HG03342 (cell line): ENCODE results near the gene DRD3.

ENCODE experiments used
- ATAC-seq: cut with Tn5 transposase; IDR thresholded peaks from one replicate; pipeline ENCODE4 v1.9.1; 2021; ENCODE audit warnings: mild to moderate bottlenecking, moderate library complexity; ENCODE audit not compliant: unreplicated experiment

The DRD3 gene

GRCh38 chr3:114126461-114126860, 52.4 kb downstream of the DRD3 start:
- ATAC-seq: no peak

DNA sequence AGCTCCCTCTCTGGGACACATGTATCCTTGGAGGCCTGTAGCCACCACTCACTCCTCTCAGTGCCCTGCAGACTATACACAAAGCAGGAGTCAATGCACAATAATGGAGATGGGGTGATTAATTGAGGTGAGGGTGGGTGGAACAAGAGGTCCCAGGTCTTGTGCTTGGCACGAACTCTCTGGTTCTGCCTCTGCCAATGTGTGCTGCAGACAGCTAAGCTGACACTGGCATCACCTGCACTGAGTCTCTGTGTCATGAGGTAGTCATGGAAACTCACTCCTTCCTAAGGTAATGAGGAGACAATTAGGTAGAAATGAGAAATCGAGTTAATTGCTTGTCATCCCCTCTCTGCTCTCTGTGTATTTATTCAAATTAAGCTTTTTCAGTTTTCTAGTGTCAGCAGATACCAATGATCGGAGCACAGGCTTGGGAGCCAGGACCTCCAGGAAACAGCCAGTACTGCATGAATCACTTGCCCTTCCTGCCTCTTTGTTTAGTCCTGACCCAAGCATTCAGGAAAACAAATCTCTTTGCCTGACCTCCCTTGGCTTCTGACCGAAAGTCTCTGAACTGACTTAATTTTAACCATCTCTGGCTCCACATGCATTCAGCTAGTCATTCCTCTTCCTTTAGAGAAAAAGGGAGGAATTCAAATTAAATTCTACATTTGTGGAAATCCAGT, 56.7 kb downstream of the DRD3 start:
- no peak for ATAC-seq

DNA sequence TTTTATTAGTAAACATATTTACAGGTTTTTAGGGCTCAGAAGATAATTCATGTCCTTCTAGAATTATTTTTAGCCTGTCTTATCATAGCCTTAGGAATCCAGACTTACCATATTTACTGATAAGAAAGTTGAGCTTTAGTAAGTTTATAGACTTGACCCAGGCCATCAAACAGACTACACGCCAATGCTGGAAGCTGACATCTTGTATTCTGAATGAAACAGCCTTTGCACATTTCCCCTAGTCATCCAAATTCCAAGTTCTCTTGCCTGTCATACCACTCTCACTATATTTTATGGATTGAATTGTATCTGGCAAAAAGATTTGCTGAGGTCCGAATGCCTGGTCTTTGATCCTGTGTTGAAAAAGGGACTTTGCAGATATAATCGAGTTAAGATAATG, 58.6 kb downstream of the DRD3 start:
- no peak for ATAC-seq

- ATAC-seq: no peak
Observed at GRCh38 chr3:114119776-114120175, 59.1 kb downstream of the DRD3 start.

DNA sequence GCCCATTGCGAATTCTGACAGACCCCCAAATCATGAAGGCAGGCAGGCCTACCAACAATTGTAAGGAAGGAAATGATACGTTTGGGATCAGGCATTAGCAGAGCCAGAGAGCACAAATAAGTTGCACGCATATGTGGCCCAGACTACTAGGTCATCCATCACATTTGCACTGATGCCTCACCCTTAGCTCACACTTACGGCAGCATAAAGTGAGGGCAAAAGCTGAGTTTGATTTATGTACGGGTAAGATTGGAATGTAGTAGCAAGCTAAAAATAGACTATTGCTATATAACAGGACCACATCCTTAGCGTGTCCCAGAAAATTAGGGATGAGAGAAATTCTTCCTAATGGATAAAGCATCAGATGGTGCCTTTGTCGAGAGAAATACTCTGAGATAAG, 63.7 kb downstream of the DRD3 start:
- no peak for ATAC-seq

GRCh38 chr3:114114719-114115118, 64.1 kb downstream of the DRD3 start:
- no peak for ATAC-seq

DNA sequence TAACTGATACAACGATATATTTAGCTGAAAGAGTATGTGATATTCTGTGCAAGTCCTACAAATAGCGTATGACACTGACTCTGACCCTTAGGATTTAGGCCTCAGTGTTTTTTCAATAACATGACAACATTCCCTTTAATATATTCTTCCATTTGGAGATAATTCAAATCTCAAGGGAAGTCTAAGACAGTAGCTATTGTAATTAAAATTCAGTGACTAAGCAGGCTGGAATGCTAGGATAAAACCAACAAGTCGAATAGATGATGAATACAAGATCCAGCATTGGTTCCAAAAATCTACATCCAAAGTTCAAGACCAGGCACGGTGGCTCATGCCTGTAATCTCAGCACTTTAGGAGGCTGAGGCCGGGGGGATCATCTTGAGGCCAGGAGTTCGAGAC, 66.2 kb downstream of the DRD3 start:
- no peak for ATAC-seq

GRCh38 chr3:114111060-114111770, 67.6 kb downstream of the DRD3 start:
- ATAC-seq: no peak

DNA sequence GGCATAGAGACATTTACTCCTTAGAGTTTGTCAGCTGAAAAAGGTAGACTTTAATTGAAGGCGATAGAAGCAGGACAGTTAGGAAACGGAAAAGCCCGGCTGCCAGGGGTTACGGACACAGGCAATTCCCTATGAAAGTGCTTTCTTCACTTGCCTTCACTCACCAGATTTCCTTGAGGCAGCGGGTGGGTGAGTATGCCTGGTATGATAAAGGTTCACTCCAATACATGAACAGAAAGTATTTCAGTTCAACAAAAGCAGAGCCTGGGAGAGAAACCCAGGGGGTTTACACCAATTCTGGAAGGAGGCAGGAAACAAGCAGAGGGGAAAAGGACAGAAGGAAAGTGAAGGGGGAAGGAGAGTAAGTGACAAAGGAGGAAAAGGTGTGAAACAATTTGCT, 68.4 kb downstream of the DRD3 start:
- no peak for ATAC-seq

- no peak for ATAC-seq
Observed at GRCh38 chr3:114108137-114108536, 70.7 kb downstream of the DRD3 start.

DNA sequence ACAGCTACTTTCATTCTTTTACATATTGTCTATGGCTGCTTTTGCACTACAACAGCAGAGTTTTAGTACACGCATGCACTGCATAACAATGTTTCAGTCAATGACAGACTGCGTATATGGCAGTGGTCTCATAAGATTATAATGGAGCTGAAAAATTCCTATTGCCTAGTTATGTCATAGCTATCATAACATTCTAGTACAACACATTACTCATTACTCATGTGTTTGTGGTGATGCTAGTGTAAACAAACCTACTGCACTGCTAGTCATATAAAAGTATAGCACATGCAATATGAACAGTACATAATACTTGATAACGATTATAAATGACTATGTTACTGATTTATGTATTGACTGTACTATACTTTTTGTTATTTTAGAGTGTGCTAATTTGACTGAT, 74.4 kb downstream of the DRD3 start:
- no peak for ATAC-seq

DNA sequence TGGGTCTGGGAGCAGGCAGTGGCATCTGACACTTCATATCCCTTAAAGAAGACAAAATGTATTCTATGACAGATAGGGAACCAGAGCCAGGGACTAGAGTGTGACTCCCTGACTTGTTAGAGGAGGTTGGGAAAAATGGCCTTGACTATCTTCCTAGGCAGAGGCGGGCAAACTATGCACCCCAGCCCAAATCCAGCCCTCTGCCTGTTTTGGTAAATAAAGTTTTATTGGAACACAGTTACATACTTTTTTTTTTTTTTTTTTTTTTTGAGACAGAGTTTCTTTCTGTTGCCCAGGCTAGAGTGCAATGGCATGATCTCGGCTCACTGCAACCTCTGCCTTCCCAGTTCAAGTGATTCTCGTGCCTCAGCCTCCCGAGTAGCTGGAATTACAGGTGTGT, 75.0 kb downstream of the DRD3 start:
- no peak for ATAC-seq

DNA sequence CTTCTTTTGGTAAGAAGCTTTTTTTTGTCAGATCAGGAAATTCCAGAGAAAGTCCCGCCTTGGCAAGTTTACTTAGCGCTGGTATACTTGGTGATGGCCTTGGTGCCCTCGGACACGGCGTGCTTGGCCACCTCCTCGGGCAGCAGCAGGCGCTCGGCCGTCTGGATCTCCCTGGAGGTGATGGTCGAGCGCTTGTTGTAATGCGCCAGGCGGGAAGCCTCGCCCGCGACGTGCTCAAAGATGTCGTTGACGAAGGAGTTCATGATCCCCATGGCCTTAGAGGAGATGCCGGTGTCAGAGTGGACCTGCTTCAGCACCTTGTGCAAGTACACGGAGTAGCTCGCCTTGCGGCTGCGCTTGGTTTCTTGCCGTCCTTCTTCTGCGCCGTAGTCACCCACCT, 75.7 kb downstream of the DRD3 start:
- ATAC-seq: no peak

DNA sequence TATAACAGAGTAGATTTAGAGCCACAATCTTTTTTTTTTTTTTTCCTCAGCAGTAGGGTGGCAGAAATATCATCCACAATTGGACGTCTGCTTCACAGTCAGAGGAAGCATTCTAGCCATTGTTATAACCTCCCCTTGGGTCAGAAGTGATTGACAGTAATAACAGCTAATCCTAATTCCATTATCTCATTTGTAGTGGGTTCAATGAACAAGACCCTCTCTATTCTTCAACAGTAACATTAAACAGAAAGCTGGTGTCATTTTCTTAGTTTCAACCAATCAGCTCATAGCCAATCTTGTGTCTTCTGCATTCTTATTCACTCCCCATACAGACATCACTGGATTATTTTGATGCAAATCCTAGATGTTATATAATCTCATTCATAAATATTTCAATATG, 77.8 kb downstream of the DRD3 start:
- ATAC-seq: no peak

DNA sequence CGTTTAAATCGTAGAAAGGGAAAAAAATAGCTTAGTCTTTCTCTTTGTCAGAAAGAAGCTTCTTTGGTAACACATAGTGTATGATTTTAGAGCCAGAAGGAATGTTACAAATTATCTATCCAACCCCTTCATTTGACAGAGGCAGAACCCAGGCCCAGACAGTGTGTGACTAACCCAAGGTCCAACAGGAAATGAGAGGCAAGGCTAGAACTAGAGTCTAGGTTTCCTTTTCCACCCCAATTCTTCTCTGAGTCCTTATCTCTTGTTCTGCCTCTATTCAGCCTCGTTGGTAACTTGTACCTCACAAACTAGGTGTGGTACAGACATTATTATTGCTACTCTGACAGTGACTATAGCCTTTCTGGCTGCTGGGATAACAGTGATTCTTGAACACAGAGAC, 83.1 kb downstream of the DRD3 start:
- ATAC-seq: no peak

DNA sequence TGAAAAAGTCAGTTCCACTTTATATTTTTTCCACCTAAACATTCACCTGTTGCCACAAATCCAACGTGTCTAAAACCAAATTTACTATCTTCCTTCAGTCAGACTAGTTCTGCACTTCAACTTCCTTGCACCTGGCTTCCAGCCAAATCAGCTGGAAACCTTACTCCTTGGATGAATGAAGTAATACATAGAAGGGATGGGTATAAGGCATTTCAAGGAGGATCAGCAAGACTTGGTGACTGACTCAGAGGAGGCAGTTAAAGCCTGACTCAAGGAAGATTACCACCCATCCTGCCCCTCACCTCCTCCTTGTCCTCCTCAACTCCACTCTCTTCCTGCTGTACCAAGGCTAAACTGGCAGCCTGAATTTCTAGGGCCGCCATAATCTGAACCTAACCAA, 85.3 kb downstream of the DRD3 start:
- no peak for ATAC-seq

GRCh38 chr3:114093016-114093380, 85.9 kb downstream of the DRD3 start:
- no peak for ATAC-seq

DNA sequence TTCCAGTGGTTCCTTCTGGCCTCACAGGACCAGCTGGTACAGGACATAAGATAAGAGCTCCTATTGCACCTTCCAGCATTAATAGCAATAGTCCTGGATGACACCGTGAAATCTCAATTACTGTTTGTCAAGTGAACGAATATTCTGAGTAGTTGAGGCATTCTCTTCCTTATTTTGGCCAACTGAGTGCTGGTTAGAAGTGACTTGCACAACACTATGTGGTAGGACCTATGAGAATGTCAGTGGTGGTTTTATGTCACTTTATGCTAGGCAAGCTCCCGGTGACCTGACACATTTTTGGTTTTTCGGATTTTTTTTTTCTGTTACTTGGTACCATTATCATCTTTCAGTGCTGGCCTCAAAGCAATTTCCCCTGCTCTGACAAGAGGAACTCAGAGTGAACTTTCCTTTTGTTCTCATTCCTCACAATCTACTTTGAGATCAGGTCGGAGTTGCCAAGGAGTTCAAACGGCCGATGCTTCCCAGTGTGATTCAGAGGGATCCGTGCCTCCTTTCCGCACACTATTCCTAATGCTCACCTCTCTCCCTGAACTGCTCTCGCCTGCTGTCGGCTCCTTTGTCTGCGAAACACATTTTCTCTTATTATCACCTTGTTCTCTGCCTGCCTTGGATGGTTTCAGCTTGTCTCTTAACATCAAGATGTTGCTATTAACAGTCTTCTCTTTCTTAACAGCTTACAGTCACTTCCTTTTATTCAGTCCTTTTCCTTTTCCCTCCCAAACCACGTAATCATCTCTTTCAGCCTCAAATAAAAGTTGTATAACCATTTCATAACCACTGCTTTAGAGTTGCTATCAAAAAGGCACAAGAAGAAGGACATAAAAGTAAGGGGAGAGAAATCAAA, 86.5 kb downstream of the DRD3 start:
- ATAC-seq: no peak

DNA sequence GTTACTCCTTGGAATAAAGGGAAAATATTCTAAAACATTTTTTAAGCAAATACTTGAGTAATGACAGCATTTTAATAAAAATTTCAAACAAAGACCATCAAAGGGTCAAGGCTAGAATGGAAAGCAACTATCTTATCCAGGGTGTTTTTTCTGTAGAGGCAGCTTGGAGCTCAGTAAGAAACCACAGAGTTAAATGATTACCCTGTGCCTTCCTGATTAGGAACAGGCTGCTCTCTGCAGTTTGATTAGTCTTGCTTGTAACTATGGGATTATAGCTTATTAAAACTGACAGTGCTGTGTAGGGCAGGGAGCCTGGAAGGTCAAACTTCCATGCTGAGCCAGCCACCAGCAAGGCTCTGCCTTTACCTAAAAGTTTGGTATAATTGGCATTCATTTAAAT, 89.2 kb downstream of the DRD3 start:
- ATAC-seq: no peak

- no peak for ATAC-seq
Observed at GRCh38 chr3:114086356-114086755, 92.5 kb downstream of the DRD3 start.

- no peak for ATAC-seq
Observed at GRCh38 chr3:114083112-114083511, 95.7 kb downstream of the DRD3 start.

DNA sequence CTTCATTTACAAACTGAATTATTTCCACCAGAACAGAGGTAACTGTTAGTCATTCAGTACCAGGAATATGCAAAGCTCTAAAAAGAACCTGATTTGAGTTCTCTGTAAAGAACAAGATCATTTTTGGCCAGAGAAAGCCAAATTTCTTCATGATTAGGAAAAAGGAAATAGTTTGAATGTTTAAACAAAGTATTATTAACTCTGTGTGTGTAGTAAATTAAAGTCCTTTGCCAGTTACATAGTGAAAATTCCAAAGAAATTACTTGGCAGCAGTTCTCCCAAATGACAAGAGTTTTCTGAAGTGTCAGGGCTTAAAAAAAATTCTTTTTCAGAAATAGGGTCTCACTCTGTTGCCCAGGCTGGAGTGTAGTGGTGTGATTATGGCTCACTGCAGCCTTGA, 97.8 kb downstream of the DRD3 start:
- no peak for ATAC-seq
